ENCODE measurements around the gene FGFBP2.

FGFBP2 gene

GRCh38 chr4:15912236-15912635, 50.7 kb downstream of the FGFBP2 start:
- H3K4me1 Mint-ChIP-seq, result no peaks in the 10 kb centered on the region
- no peaks in the 10 kb centered on the region for H3K36me3 Mint-ChIP-seq

More at GRCh38 chr4:15912236-15912635, 50.7 kb downstream of the FGFBP2 start:
- no peak for DNase-seq
- Mint-ChIP-seq H3K9me3 (peaks cover 4% of the 10 kb centered on the region), H3K27me3 (peaks cover 22% of the 10 kb centered on the region), H3K4me3 (no peak overlapping the region), H3K27ac (no peak overlapping the region)
- CTCF ChIA-PET, result interaction anchor here (0.9 kb wide), 1 partner anchor 20 kb away, joined by 3 read pairs; no protein-coding TSS in a partner anchor
